Sigmoid colon (tissue), 4 donors: Measurements from ENCODE around the gene PET117.

ENCODE experiments used
- EP300 ChIP-seq, 4 donors: sonication (generic); formaldehyde crosslinking; IDR thresholded peaks; one replicate each; pipeline ENCODE4 v1.6.1; 2017; ENCODE audit warnings: antibody characterized with exemption in 4 of 4
- POLR2A ChIP-seq, 2 donors: fragments of 450-650 bp; IDR thresholded peaks; one replicate each; pipeline ENCODE4 v1.6.1; 2016; ENCODE audit warnings: antibody characterized with exemption in 2 of 2, mild to moderate bottlenecking in 2 of 2, moderate library complexity in 2 of 2
- TF ChIP-seq, protein P1 (sequence below), 4 experiments: fragments of 450-650 bp in 3 of 4; fragments of 200-600 bp in 1 of 4; IDR thresholded peaks; one replicate each; pipeline ENCODE4 v1.5.1; 2016 to 2019; ENCODE audit warnings: antibody characterized with exemption in 4 of 4, mild to moderate bottlenecking in 3 of 4, moderate library complexity in 2 of 4

DNA sequence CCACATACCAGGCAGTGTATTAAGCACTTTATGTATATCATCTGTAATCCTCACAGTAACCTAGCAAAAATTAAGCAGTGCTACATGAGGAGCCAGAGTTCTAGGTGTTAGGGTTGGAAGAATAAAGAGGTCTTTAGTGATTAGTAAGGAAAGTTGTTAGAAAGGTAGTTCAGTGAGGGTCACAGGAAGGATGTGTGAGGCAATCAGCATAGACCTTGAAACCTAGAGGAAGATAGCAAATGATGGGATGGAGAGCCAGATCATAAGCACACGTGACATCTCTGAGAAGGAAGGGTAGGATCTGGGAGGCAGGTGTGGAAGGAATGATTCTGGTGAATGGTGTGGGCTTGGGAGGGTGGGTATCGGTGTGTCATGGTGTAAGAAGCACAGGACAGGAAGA is 2.2 kb downstream of the PET117 start:
- TF ChIP-seq POLR2A (IDR thresholded peaks at IDR 0.05) (no peak), EP300 (IDR thresholded peaks at IDR 0.05) (no peak)
- TF ChIP-seq, protein P1, sequence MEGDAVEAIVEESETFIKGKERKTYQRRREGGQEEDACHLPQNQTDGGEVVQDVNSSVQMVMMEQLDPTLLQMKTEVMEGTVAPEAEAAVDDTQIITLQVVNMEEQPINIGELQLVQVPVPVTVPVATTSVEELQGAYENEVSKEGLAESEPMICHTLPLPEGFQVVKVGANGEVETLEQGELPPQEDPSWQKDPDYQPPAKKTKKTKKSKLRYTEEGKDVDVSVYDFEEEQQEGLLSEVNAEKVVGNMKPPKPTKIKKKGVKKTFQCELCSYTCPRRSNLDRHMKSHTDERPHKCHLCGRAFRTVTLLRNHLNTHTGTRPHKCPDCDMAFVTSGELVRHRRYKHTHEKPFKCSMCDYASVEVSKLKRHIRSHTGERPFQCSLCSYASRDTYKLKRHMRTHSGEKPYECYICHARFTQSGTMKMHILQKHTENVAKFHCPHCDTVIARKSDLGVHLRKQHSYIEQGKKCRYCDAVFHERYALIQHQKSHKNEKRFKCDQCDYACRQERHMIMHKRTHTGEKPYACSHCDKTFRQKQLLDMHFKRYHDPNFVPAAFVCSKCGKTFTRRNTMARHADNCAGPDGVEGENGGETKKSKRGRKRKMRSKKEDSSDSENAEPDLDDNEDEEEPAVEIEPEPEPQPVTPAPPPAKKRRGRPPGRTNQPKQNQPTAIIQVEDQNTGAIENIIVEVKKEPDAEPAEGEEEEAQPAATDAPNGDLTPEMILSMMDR (IDR thresholded peaks at IDR 0.05), result no peak
